Neural cell (in vitro differentiated cells): ENCODE results near the gene RGS6.

Experiments
- CTCF ChIP-seq: fragments of 450-650 bp; IDR thresholded peaks from 2 replicates; pipeline ENCODE4 v1.5.1; 2014; ENCODE audit warnings: antibody characterized with exemption, mild to moderate bottlenecking, moderate library complexity; ENCODE audit not compliant: poor library complexity, severe bottlenecking
- REST ChIP-seq: IDR thresholded peaks from 2 replicates; pipeline ENCODE4 v1.6.1; 2012; ENCODE audit warnings: borderline replicate concordance
- SMC3 ChIP-seq: fragments of 450-650 bp; conservative IDR thresholded peaks from 2 replicates; pipeline ENCODE4 v1.6.1; 2014; ENCODE audit warnings: antibody characterized with exemption, mild to moderate bottlenecking, moderate library complexity; ENCODE audit not compliant: poor library complexity

GRCh38 chr14:72146241-72146640 is 214.0 kb downstream of the RGS6 start:
- TF ChIP-seq SMC3 (no peak), REST (no peak), CTCF (no peak)
